Activated T-helper 1 cell treated with Interleukin-2 at 50 U/mL for 16 hours (primary cell): Measurements from ENCODE around the gene TOR2A.
A peak's percentile ranks its signal among the peaks of the same experiment; 100 is the strongest.

Experiments used
- DNase-seq: peaks from one replicate; pipeline ENCODE4 v3.0.0-alpha.2; 2020; ENCODE audit warnings: low read depth

The TOR2A gene

DNA sequence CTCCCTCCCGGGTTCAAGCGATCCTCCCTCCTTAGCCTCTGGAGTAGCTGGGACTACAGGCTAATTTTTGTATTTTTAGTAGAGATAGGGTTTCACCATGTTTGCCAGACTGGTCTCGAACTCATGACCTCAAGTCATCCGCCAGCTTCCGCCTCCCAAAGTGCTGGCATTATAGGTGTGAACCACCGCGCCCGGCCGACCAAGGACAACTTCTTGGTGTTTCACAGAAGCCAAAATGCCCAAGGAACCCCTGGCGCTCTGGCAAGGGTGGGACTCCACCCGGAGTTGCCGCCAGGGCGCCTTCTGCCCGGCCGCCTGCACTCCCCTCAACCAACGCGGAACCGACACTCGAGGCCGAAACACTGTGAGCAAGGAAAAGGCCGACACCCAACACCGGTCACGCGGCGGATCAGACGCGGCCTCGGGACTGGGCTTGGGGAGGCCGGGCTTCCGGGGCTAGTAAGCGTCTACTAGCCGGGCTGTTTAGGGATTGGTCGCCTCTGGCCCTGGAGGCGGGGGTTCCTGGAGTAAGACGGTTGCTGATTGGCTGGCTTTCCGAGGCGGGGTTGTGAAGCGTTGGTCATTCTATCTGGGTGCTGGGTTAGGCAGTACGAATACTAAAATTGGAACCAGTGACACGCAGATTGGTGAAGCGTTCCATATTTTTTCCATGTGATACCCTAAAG, 36.0 kb downstream of the TOR2A start:
- peak; percentile 70 for DNase-seq

DNA sequence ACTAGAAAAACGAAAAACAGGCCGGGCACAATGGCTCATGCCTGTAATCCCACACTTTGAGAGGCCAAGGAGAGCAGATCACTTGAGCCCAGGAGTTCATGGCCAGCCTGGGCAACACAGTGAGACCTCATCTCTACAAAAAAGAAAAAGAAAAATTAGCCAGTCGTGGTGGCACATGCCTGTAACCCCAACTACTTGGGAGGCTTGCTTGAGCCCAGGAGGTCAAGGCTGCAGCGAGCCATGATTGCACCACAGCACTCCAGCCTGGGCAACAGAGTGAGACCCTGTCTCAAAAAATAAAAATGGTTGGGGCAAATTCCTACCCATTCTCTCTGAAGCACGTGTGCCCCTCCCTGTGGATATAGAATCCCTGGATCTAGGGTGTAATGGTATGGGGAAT, 36.7 kb downstream of the TOR2A start:
- DNase-seq, result no peak

DNA sequence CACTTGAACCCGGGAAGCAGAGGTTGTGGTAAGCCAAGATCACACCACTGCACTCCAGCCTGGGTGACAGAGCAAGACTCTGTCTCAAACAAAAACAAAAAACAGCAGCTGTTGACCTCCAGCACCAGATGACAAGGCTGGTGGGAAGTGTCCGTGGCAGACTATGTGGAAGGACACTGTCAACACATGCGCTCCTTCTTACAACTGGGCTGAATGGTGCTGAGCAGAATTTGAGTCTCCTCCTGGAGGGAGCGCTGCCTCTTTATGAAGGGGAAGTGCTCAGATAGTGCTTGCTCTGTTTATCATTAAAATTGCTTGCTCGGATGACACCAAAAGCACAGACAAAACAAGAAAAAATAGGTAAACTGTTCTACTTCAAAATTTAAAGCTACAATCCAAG, 37.5 kb downstream of the TOR2A start:
- DNase-seq, result no peak

DNA sequence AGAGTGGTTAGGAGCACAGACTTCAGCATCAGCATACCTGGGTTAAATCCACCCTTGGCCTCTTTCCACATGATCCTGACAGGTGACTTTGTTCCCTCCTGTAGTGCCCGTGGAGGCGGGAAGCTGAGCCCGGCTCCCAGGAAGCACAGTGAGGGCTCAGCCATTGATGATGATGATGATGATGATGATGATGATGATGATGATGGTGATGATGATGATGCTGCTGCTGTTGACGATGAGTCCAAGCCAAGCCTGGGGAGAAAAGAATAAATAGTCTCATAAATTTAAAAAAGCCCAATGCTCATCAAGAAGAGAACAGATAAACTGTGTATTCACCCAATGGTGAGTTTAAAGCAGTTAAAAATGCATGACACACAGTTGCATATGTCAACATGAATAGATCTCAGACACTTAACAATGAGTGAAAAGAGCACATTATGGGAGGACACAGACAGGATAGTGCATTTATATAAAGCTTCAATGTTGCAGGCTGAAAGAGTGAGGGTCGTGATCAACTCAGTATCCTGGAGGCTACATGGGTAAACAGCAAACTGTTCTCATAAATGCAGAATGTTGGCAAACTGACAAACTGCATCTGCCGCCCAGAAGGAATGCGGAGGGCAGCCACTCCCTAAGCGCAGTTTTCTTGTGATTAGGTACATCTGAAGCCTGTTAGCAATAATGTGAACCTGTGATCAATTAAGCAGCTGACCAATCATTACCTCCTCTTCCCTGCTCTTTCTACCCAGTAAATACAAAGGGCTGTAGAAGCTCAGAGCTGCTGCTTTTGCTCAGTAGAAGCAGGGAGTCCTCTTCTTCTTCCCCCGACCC, 40.0 kb downstream of the TOR2A start:
- DNase-seq, result no peak

DNA sequence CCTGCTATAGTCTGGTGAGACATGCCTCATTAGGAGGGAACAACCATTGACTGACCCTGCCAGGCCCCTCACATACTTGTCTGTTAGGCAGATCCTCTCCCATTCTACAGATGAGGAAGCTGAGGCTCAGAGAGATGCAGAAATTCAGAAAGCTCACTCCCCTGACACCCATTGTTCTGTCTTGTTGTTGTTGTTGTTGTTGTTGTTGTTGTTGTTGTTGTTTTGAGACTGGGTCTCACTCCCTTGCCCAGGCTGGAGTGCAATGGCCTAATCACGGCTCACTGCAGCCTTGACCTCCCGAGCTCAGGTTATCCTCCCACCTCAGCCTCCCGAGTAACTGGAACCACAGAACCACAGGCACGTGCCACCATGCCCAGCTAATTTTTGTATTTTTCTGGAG, 41.4 kb downstream of the TOR2A start:
- DNase-seq, result no peak

DNA sequence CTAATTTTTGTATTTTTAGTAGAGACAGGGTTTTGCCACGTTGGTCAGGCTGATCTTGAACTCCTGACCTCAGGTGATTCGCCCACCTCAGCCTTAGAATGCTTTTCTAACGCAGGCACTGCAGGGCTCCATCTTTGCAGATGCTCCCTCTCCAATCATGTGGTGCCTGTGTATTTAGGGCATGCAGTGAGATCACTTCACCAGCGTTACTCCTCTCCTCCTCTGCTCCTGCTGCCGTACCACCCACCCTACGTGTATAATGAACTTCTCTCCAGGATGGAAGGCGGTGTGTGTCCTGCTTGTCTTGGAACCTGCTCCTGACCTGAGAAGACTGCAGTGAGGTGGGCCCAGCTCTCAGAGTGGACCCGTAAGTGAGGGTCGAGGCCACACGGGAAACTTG, 42.0 kb downstream of the TOR2A start:
- DNase-seq, result no peak

DNA sequence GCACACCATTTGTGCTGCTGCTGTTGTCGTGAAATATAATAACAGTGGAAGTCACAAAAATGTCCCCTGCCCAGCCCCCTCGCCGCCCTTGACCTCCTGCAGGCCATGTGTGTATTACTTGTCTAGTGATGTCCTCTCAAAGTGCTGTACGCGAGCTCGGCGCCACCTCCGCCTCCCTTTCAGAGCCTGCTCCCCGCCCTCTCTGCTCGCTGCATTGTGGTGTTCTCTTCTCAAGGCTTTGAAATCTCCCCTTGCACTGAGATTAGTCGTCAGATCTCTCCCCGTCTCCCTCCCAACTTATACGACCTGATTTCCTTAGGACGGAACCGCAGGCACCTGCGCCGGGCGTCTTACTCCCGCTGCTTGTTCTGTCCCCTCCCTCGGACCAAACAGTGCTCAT, 43.0 kb downstream of the TOR2A start:
- DNase-seq, result no peak

DNA sequence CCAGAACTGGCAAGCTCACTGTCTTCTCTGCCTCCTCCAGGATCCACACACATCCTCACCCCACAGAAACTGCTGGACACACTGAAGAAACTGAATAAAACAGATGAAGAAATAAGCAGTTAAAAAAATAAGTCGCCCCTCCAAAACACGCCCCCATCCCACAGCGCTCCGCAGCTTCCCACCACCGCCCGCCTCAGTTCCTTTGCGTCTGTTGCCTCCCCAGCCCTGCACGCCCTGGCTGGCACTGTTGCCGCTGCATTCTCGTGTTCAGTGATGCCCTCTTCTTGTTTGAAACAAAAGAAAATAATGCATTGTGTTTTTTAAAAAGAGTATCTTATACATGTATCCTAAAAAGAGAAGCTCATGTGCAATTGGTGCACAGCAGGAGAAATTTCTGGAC, 44.4 kb downstream of the TOR2A start:
- no peak for DNase-seq

DNA sequence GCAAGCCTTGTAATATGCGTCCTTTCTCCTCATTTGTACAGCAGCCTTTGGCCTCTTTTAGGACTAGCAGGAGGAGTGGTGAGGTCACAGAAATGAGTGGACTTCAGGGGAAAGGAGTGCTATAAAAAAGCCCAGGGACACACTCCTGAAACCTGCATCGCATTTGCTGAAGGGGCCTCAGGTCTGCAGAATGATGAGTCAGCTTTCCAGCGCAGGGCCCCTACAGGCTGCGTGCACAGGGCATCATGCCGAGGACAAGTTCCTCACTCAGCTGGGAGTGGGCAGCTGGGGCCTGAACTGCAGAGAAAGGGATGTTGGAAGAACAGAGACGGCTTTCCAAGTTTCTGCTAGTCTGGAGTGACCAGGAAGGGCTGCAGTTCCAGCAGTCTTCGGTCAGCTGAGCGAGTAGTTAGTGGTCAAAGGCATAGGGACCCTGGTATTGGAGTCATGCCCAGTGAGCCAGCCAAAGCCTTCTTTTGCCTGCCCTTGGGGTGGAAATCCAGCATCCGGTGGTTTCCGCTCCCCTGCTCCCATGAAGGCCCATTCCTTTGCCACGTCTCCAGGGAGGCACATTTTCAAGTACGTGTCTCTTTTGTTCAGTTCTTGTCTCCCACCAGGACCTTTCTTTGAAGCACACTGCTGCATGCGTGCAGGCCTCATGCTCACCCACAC, 45.6 kb downstream of the TOR2A start:
- no peak for DNase-seq

DNA sequence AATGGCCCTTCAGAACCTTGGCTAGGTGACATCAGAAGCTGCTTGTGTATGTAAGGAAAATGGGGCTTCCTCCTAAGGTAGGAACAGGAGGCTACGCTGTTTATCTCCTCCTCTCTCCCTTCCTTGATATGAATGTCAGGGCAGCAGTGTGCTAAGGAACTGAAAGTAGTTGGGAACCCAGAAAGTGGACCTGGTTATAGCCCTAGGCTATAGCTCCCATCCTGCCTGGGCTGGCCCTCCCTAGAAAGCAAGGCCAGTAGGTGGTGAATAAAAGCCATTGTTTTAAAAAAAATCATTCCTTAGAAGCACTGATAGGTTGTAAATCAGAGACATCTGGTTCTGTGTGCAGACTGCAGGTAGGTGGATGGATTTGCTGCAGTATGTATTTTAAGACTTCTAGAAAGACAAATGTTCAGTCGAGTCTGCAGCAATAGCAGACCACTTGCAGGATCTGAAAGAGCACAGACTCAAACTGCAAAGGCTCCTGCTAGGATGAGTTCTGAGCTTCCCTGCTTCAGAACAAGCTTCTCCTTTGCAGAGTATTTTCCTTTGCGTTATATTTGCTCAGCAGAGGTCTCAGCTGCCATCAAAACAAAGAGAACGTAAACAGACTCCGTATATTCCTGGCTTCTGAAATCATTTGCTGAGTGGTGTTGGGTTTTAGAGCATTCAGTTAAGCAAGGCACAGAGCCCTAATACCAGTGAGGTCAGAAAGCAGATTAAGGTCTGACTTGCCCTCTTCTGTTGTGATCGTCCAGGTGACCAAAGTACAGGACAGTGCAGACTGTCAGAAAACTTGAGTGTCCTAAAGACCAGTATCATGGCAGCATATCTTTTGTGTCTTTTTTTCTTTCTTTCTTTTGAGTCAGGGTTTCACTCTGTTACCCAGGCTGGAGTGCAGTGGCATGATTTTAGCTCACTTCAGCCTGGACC, 48.4 kb downstream of the TOR2A start:
- no peak for DNase-seq

DNA sequence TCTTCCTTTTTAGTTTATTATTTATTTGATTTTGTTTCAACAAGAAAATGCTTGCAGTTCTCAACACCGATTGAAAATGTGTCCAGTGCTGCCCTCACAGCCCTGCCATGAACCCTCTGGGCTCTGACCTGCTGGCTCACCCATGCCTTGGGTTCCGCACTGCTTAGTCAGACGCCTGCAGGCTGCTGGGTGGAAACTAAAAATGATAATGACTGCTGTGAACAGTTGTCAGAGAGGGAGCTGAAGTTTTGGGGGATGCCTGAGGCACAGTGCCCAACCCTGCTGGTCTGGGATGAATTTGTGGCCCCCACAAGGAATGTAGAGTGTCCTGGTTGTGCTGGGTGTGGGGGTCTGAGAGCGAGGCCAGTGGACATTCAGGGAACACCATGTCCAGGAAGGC, 50.5 kb downstream of the TOR2A start:
- no peak for DNase-seq

DNA sequence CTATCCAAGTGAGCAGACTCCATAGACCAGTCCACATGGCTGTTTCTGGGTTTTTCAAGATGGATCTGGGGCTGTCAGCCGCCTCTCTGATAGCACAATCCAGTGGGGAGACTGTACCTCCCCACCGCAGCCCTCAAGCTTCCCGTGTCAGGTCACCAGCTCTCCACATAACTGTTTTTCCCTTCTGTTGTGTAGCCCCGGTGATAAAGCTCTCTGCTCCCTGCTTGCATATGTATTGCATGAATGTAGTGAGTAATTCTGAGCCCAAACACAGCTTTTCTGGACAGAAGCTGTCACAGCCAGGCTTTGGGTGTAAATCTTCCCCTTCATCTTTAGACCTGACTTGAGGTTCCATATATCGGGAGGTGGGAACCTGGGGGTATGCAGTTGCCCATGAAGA, 51.4 kb downstream of the TOR2A start:
- no peak for DNase-seq

DNA sequence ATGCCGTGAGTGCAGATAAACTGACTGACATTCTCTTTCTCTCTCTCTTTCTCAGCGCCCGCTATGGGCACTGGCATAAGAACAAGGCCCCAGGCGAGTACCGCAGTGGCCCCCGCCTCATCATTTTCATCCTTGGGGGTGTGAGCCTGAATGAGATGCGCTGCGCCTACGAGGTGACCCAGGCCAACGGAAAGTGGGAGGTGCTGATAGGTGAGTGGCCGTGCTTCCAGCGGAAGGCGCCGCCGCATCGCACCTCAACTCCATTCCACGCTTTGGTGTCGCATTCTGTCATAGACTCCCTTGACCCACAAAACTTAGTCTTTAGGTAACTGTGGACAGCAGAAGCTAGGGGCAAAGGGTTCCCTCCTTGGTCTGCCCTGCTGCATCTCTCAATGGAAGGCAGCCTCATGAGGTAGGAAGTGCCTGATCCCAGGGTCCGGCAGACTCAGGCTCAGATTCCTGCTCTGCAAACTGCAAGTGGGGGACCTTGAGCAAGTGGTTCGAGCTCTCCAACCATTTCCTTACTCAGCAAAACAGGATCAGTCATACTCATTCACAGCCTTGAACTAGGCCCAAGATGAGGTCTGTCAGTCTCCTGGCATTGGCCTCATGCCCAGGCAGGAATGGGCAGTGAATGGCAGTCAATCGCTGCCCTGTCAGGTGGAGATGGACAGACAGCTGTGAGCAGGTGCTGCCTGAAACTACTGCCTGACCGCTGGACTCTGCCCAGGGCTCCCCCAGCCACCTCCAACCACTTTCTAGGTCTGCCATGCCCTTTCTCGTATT, 52.5 kb downstream of the TOR2A start:
- DNase-seq, result no peak
